PC-3 (cell line): ENCODE measurements around the gene CCNJL. TPM values are rescaled to one million over a fixed set of nuclear protein-coding genes. Genes with fewer than 3 reads are reported as not detected.

ENCODE experiments used
- ATAC-seq: fragments of 200-7000 bp; cut with Tn5 transposase; 2 replicates; pipeline ENCODE4 v1.9.1; 2020; ENCODE audit warnings: mild to moderate bottlenecking, moderate library complexity
- BruUV-seq: library from RNA; stranded (reverse); fragments of 400-500 nt; replicated peaks from 2 replicates; lab custom pipeline; 2021; lab: Mats Ljungman, UMichigan
- CTCF ChIA-PET: fragments of 300-600 bp; sonication (Branson Sonifier 250); formaldehyde crosslinking; loops from one replicate; lab custom pipeline; 2022; ENCODE audit warnings: antibody characterized with exemption; lab: Charles Lee
- POLR2A ChIA-PET: fragments of 300-600 bp; sonication (Branson Sonifier 250); formaldehyde crosslinking; loops from one replicate; lab custom pipeline; 2022; ENCODE audit warnings: antibody characterized with exemption; ENCODE audit not compliant: unreplicated experiment; lab: Charles Lee
- DNase-seq: peaks from one replicate; pipeline ENCODE4 v3.0.0-alpha.2; 2015
- H2AFZ ChIP-seq: fragments of 300-600 bp; sonication (generic); 2 replicates; pipeline ENCODE4 v1.6.0; 2016; ENCODE audit warnings: antibody characterized with exemption, low read length
- H3F3A ChIP-seq: fragments of 300-600 bp; sonication (generic); one replicate; pipeline ENCODE4 v1.6.0; 2017; ENCODE audit warnings: antibody characterized with exemption, low read length, control low read depth, mild to moderate bottlenecking; ENCODE audit not compliant: unreplicated experiment
- H3K27ac ChIP-seq: fragments of 300-600 bp; sonication (generic); 2 replicates; pipeline ENCODE4 v1.5.1; 2016; ENCODE audit warnings: mild to moderate bottlenecking, low read length
- H3K27me3 ChIP-seq: fragments of 300-600 bp; sonication (generic); 2 replicates; pipeline ENCODE4 v1.6.1; 2016; ENCODE audit warnings: low read length, mixed read lengths
- H3K36me3 ChIP-seq: fragments of 300-600 bp; sonication (generic); 2 replicates; pipeline ENCODE4 v1.6.1; 2016; ENCODE audit warnings: low read depth, mixed run types, low read length, mixed read lengths
- H3K4me1 ChIP-seq: fragments of 300-600 bp; sonication (generic); 2 replicates; pipeline ENCODE4 v1.5.1; 2016; ENCODE audit warnings: low read length; ENCODE audit not compliant: insufficient read depth
- H3K4me2 ChIP-seq: fragments of 300-600 bp; sonication (generic); 2 replicates; pipeline ENCODE4 v1.6.0; 2016; ENCODE audit warnings: low read length
- H3K4me3 ChIP-seq: fragments of 300-600 bp; sonication (generic); 2 replicates; pipeline ENCODE4 v1.5.1; 2016; ENCODE audit warnings: mild to moderate bottlenecking, low read length, mixed read lengths
- H3K79me2 ChIP-seq: fragments of 300-600 bp; sonication (generic); 2 replicates; pipeline ENCODE4 v1.6.1; 2017; ENCODE audit warnings: low read length, mixed read lengths
- H3K9ac ChIP-seq: fragments of 300-600 bp; sonication (generic); 2 replicates; pipeline ENCODE4 v1.6.0; 2016; ENCODE audit warnings: mild to moderate bottlenecking, low read length
- H3K9me2 ChIP-seq: fragments of 300-600 bp; sonication (generic); replicated peaks from 2 replicates; pipeline ENCODE4 v1.6.1; 2016; ENCODE audit warnings: mixed run types, low read length, mixed read lengths
- H3K9me3 ChIP-seq: fragments of 300-600 bp; sonication (generic); 2 replicates; pipeline ENCODE4 v1.6.1; 2016; ENCODE audit warnings: low read length, mixed read lengths
- H4K20me1 ChIP-seq: fragments of 300-600 bp; sonication (generic); 2 replicates; pipeline ENCODE4 v1.6.1; 2016; ENCODE audit warnings: low read length, mixed read lengths
- EZH2 ChIP-seq: fragments of 300-600 bp; sonication (generic); IDR thresholded peaks from one replicate; pipeline ENCODE4 v1.6.1; 2017; ENCODE audit warnings: antibody characterized with exemption, mild to moderate bottlenecking, low read length; ENCODE audit not compliant: unreplicated experiment
- EZH2phosphoT487 ChIP-seq: fragments of 300-600 bp; sonication (generic); IDR thresholded peaks from 2 replicates; pipeline ENCODE4 v1.6.1; 2018; ENCODE audit warnings: mild to moderate bottlenecking, antibody characterized with exemption, low read length, borderline replicate concordance
- intact Hi-C: fragments of 100-400 bp; cut with micrococcal nuclease; formaldehyde crosslinking; loops from 2 replicates; pipeline ENCODE4 v1.9.0; 2023
- total RNA-seq: library from RNA; depleted of rRNA; stranded (reverse); fragments of >200 nt; gene quantifications from 2 replicates; pipeline ENCODE4 v1.2.3, GENCODE V29; 2014
- TF ChIP-seq, protein P1 (sequence below): fragments of 300-600 bp; sonication (generic); conservative IDR thresholded peaks from 2 replicates; pipeline ENCODE4 v1.5.1; 2017; ENCODE audit warnings: antibody characterized with exemption, low read depth, mild to moderate bottlenecking, low read length

Gene CCNJL
- total RNA-seq, 1 experiment from 2014 or later: 7.7 TPM

DNA sequence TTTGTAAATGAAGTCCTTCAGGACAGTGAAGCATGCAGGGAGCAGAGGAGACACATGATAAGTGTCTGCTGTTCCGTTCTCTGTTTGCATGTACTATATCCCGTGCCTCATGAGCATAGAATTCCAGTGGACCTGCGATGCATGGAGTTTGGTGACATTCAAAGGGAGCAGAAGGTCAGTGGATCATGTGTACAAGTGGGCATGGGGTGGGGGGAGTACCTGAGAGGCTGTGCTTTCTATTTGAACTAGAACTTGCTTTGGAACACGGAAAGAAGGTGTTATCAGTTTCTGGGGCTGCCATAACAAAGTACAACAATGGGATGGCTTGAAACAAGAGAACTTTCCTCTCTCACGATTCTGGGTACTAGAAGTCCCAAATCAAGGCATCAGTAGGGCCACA, 5.1 kb upstream of the CCNJL start:
- CTCF ChIA-PET: no interaction called here
- Histone ChIP-seq H3K36me3 (no peaks in the 10 kb centered on the region), H2AFZ (no peak overlapping the region), H3K27me3 (no peaks in the 10 kb centered on the region), H3F3A (peaks cover 4% of the 10 kb centered on the region), H3K9ac (no peak overlapping the region), H3K9me2 (no peaks in the 10 kb centered on the region), H3K79me2 (no peaks in the 10 kb centered on the region), H3K4me2 (0 out of 2 replicates have a peak overlapping the region, but pooled peaks have one; percentile 60), H3K4me3 (no peak overlapping the region), H4K20me1 (no peaks in the 10 kb centered on the region), H3K27ac (peak overlapping the region; percentile 84), H3K4me1 (peaks cover 39% of the 10 kb centered on the region), H3K9me3 (no peaks in the 10 kb centered on the region)
- no TSS peak for BruUV-seq
- intact Hi-C loops: no loop called here
- no peak for ATAC-seq
- POLR2A ChIA-PET: no interaction called here
- no peak for DNase-seq
- no peak for TF ChIP-seq EZH2phosphoT487
- TF ChIP-seq, protein P1, sequence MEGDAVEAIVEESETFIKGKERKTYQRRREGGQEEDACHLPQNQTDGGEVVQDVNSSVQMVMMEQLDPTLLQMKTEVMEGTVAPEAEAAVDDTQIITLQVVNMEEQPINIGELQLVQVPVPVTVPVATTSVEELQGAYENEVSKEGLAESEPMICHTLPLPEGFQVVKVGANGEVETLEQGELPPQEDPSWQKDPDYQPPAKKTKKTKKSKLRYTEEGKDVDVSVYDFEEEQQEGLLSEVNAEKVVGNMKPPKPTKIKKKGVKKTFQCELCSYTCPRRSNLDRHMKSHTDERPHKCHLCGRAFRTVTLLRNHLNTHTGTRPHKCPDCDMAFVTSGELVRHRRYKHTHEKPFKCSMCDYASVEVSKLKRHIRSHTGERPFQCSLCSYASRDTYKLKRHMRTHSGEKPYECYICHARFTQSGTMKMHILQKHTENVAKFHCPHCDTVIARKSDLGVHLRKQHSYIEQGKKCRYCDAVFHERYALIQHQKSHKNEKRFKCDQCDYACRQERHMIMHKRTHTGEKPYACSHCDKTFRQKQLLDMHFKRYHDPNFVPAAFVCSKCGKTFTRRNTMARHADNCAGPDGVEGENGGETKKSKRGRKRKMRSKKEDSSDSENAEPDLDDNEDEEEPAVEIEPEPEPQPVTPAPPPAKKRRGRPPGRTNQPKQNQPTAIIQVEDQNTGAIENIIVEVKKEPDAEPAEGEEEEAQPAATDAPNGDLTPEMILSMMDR: no peak
- TF ChIP-seq EZH2: no peak

DNA sequence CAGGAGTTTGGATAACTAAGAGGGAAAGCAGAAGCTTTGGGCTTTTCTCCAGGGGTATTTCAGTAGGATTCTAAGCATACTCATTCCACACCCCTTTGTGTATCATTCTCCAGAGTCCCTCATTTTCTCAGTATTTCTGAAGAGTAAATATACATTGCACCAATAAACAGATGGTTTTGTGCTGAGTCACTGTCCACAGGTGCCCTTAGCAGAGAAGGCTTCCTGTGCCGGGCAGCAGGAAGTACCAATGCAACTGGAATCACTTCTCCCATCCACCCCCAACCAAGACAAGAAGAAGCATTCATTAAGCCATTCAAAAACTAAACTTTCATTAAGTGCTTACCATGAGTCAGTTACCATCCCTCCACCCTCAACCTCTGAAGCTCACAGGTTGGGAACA, 3.6 kb upstream of the CCNJL start:
- Histone ChIP-seq H3K79me2 (peaks cover 13% of the 10 kb centered on the region), H3K27ac (peak overlapping the region; percentile 84), H3K9me3 (no peaks in the 10 kb centered on the region), H3K4me2 (peak overlapping the region; percentile 79), H2AFZ (peak overlapping the region; percentile 49; the same call in 1 of the 2 replicates), H4K20me1 (no peaks in the 10 kb centered on the region), H3K4me3 (peak overlapping the region; percentile 45; the same call in 1 of the 2 replicates), H3F3A (peaks cover 4% of the 10 kb centered on the region), H3K27me3 (no peaks in the 10 kb centered on the region), H3K9ac (peak overlapping the region; percentile 25), H3K4me1 (peaks cover 39% of the 10 kb centered on the region), H3K36me3 (no peaks in the 10 kb centered on the region), H3K9me2 (no peaks in the 10 kb centered on the region)
- no TSS peak for BruUV-seq
- POLR2A ChIA-PET: no interaction called here
- peak; percentile 98 for DNase-seq
- ATAC-seq: peak; percentile 90
- TF ChIP-seq EZH2: no peak
- TF ChIP-seq, protein P1: no peak
- TF ChIP-seq EZH2phosphoT487: no peak
- intact Hi-C loops: loop anchor here (1.0 kb wide), 1 partner anchor 29 kb away; no protein-coding TSS in a partner anchor
- CTCF ChIA-PET: interaction anchor here (0.7 to 1.0 kb wide), 2 partner anchors 26 to 75 kb away, joined by 3 read pairs; no protein-coding TSS in a partner anchor

DNA sequence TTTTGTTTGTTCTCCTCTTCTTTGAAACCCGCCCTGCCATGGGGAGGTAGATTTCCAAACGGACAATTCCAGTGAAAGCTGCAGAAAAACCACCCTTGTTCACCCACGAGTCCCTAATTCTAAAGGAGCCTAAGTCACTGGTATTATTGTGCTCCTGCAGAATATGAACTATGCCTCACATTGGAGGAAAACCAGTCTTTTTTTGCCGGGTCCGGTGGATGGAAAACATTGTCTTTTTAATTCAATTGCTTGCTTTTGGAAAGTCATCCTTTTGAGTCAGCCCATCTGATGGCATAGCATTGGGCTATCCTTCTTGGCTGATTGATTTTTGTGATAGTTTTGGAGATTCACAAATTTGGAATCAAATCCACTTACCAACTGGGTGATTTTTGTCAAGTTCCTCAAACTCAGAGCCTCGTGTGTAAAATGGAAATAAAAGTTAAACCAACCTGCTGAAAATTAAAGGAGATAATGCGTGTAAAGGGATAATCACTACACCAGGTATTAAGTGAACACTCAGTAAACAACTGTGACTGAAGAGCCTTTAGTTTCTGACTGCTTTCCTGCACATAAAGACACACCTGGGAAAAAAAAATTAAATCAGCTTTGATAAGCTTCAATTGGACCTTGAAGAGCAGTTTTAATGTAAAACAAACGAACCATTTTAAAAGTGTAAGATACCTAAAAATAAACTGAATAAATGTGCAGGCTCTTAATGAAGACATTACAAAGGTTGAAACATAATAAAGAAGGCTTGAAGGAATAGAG, 780 bp upstream of the CCNJL start:
- intact Hi-C loops: no loop called here
- Histone ChIP-seq H3F3A (peaks cover 4% of the 10 kb centered on the region), H2AFZ (peak overlapping the region; percentile 66), H3K4me2 (peak overlapping the region; percentile 70), H3K9ac (peak overlapping the region; percentile 56), H3K9me2 (no peaks in the 10 kb centered on the region), H3K4me3 (peak overlapping the region; percentile 75), H3K9me3 (no peaks in the 10 kb centered on the region), H3K79me2 (peaks cover 26% of the 10 kb centered on the region), H3K36me3 (no peaks in the 10 kb centered on the region), H3K4me1 (peaks cover 39% of the 10 kb centered on the region), H4K20me1 (no peaks in the 10 kb centered on the region), H3K27me3 (no peaks in the 10 kb centered on the region), H3K27ac (peak overlapping the region; percentile 25; the same call in 1 of the 2 replicates)
- TF ChIP-seq, protein P1: no peak
- no peak for TF ChIP-seq EZH2
- TF ChIP-seq EZH2phosphoT487: no peak
- POLR2A ChIA-PET: no interaction called here
- DNase-seq (no peak), ATAC-seq (no peak)
- CTCF ChIA-PET: interaction anchor here (1.1 kb wide), 1 partner anchor 32 kb away, joined by 16 read pairs; no protein-coding TSS in a partner anchor
- BruUV-seq: TSS peak; percentile 94
